ENCODE results near the gene ANXA4.

GRCh38 chr2:69741229-69741574 lies 732 bp upstream of the ANXA4 start:
- TF ChIP-seq, protein P1, sequence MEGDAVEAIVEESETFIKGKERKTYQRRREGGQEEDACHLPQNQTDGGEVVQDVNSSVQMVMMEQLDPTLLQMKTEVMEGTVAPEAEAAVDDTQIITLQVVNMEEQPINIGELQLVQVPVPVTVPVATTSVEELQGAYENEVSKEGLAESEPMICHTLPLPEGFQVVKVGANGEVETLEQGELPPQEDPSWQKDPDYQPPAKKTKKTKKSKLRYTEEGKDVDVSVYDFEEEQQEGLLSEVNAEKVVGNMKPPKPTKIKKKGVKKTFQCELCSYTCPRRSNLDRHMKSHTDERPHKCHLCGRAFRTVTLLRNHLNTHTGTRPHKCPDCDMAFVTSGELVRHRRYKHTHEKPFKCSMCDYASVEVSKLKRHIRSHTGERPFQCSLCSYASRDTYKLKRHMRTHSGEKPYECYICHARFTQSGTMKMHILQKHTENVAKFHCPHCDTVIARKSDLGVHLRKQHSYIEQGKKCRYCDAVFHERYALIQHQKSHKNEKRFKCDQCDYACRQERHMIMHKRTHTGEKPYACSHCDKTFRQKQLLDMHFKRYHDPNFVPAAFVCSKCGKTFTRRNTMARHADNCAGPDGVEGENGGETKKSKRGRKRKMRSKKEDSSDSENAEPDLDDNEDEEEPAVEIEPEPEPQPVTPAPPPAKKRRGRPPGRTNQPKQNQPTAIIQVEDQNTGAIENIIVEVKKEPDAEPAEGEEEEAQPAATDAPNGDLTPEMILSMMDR (IDR thresholded peaks at IDR 0.05; ENCODE audit: low read depth, low read length, missing input control): peak; percentile 18
- TF ChIP-seq YY1 (IDR thresholded peaks at IDR 0.05) (peak; percentile 52), MAX (IDR thresholded peaks at IDR 0.05) (no peak), GABPA (IDR thresholded peaks at IDR 0.05 in 1 of 2, conservative IDR thresholded peaks at IDR 0.05 in 1 of 2) (no peak), TAF1 (conservative IDR thresholded peaks at IDR 0.05) (no peak), RAD21 (IDR thresholded peaks at IDR 0.05) (peak in 1 of 2 donors; percentile 20), FOXA1 (IDR thresholded peaks at IDR 0.05) (no peak), SP1 (IDR thresholded peaks at IDR 0.05) (no peak), ZBTB33 (IDR thresholded peaks at IDR 0.05) (no peak), JUND (IDR thresholded peaks at IDR 0.05) (no peak)
- TF ChIP-seq, protein P2, sequence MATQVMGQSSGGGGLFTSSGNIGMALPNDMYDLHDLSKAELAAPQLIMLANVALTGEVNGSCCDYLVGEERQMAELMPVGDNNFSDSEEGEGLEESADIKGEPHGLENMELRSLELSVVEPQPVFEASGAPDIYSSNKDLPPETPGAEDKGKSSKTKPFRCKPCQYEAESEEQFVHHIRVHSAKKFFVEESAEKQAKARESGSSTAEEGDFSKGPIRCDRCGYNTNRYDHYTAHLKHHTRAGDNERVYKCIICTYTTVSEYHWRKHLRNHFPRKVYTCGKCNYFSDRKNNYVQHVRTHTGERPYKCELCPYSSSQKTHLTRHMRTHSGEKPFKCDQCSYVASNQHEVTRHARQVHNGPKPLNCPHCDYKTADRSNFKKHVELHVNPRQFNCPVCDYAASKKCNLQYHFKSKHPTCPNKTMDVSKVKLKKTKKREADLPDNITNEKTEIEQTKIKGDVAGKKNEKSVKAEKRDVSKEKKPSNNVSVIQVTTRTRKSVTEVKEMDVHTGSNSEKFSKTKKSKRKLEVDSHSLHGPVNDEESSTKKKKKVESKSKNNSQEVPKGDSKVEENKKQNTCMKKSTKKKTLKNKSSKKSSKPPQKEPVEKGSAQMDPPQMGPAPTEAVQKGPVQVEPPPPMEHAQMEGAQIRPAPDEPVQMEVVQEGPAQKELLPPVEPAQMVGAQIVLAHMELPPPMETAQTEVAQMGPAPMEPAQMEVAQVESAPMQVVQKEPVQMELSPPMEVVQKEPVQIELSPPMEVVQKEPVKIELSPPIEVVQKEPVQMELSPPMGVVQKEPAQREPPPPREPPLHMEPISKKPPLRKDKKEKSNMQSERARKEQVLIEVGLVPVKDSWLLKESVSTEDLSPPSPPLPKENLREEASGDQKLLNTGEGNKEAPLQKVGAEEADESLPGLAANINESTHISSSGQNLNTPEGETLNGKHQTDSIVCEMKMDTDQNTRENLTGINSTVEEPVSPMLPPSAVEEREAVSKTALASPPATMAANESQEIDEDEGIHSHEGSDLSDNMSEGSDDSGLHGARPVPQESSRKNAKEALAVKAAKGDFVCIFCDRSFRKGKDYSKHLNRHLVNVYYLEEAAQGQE (IDR thresholded peaks at IDR 0.05): peak; percentile 26
- TF ChIP-seq, protein P3, sequence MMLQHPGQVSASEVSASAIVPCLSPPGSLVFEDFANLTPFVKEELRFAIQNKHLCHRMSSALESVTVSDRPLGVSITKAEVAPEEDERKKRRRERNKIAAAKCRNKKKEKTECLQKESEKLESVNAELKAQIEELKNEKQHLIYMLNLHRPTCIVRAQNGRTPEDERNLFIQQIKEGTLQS (IDR thresholded peaks at IDR 0.05): no peak

All from liver (tissue), 3 donors.